GM18502 (cell line): Measurements from ENCODE around the gene PTPRN2.
A peak's percentile ranks its signal among the peaks of the same experiment; 100 is the strongest.
"Not testable (repeated sequence)": the region's sequence is repeated elsewhere in the genome, so short reads cannot be mapped to it uniquely, and the experiment has no call there.

ENCODE experiments used
- ATAC-seq: cut with Tn5 transposase; IDR thresholded peaks from one replicate; pipeline ENCODE4 v1.9.1; 2021; ENCODE audit warnings: mild to moderate bottlenecking; ENCODE audit not compliant: unreplicated experiment, poor library complexity

PTPRN2 gene

GRCh38 chr7:157493017-157493416 is 1094.6 kb downstream of the PTPRN2 start:
- ATAC-seq: no peak

- peak; percentile 73 for ATAC-seq
Observed at GRCh38 chr7:157490465-157490912, 1097.1 kb downstream of the PTPRN2 start.

- ATAC-seq: not testable (repeated sequence)
Observed at GRCh38 chr7:157489870-157490269, 1097.8 kb downstream of the PTPRN2 start.
